GM18907 (cell line): Measurements from ENCODE around the gene MACF1.
"Not testable (repeated sequence)": the region's sequence is repeated elsewhere in the genome, so short reads cannot be mapped to it uniquely, and the experiment has no call there.

Source experiments
- ATAC-seq: cut with Tn5 transposase; IDR thresholded peaks from one replicate; pipeline ENCODE4 v1.9.1; 2021; ENCODE audit warnings: mild to moderate bottlenecking, moderate library complexity; ENCODE audit not compliant: unreplicated experiment

The MACF1 gene

DNA sequence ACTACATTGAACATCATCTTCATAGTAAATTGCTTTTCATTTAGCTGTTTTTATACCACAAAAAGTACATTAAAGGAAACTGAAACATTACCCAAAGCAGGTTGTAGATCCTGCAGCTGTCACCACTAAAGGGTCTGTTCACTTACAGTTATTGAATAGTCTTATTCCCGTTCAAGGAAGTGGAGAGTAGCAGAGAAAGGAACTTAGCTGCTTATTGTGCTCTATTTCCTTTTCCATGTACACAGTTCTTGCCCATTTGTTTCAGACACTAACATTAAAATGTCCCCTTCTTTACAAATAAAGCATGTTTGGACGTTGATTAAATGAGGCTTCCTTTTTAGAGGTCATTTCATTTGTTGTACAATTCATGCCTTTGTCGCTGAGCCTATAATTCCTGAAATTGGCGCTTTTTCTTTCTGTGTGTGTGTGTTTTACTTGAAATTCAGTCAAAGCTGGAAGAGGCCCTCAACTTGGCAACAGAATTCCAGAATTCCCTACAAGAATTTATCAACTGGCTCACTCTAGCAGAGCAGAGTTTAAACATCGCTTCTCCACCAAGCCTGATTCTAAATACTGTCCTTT is 242.6 kb downstream of the MACF1 start:
- no peak for ATAC-seq

DNA sequence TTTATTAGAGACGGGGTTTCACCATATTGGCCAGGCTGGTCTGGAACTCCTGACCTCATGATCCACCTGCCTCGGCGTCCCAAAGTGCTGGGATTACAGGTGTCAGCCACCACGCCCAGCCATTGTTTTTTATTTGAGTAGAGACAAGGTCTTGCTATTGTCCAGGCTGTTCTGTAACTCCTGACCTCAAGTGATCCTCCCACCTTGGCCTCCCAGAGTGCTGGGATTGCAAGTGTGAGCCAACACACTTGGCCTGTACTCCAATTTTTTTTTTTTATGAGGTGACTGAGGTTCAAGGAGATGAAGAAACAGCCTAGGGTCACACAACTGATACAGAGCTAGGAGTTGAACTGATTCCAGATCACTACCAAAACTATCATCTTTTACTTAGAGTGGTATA is 245.5 kb downstream of the MACF1 start:
- ATAC-seq, result not testable (repeated sequence)

DNA sequence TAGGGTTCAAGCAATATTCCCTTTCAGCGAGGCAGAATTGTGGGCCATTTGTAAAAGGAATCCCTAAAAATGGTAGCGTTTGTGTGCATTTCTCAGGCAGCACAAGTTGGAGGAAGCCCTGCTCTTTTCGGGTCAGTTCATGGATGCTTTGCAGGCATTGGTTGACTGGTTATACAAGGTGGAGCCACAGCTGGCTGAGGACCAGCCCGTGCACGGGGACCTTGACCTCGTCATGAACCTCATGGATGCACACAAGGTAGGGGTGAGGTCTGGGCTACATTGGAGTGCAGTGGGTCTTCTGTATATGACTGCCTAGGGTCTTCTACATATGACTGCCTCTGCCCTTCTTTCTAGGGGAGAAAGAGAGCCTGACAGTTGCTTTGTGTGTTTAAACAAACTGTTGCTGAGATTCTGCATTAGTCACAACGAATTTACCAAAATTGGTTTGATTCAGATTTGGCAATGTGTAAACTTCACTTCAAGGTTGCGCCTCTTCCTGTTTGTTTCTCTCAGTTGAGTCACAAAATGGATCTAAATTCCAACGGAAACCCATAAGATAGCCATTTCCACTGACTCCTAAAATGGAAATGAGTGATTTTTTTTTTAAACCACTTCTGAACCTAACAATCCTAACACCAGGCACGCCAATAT is 246.6 kb downstream of the MACF1 start:
- no peak for ATAC-seq

DNA sequence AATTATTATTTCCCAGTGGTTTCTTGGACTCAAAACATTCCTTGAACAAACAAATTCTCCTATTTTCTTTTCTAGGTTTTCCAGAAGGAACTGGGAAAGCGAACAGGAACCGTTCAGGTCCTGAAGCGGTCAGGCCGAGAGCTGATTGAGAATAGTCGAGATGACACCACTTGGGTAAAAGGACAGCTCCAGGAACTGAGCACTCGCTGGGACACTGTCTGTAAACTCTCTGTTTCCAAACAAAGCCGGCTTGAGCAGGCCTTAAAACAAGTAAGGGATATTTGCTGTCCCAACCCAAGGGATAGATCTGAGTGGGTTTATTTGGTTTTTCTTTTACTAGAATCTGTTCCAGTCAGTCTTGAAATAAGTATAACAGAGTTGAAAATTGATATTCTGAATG is 247.6 kb downstream of the MACF1 start:
- no peak for ATAC-seq

- no peak for ATAC-seq
Observed at GRCh38 chr1:39452540-39452939, 248.0 kb downstream of the MACF1 start.

- ATAC-seq, result no peak
Observed at GRCh38 chr1:39453603-39454002, 249.1 kb downstream of the MACF1 start.

DNA sequence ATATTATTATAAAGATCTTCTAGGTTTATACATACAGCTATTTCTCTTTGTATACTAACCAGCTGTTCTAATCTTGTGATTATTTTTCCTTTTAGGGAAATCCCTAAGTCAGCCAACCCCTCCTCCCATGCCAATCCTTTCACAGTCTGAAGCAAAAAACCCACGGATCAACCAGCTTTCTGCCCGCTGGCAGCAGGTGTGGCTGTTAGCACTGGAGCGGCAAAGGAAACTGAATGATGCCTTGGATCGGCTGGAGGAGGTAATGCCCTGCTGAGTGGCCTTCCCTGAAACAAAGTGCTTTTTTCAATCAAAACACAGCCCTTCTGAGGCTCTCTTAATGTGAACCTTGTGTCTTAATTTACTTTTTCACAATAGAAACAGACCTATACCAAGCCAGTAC is 254.5 kb downstream of the MACF1 start:
- ATAC-seq, result no peak

- ATAC-seq, result no peak
Observed at GRCh38 chr1:39462074-39462473, 257.6 kb downstream of the MACF1 start.

DNA sequence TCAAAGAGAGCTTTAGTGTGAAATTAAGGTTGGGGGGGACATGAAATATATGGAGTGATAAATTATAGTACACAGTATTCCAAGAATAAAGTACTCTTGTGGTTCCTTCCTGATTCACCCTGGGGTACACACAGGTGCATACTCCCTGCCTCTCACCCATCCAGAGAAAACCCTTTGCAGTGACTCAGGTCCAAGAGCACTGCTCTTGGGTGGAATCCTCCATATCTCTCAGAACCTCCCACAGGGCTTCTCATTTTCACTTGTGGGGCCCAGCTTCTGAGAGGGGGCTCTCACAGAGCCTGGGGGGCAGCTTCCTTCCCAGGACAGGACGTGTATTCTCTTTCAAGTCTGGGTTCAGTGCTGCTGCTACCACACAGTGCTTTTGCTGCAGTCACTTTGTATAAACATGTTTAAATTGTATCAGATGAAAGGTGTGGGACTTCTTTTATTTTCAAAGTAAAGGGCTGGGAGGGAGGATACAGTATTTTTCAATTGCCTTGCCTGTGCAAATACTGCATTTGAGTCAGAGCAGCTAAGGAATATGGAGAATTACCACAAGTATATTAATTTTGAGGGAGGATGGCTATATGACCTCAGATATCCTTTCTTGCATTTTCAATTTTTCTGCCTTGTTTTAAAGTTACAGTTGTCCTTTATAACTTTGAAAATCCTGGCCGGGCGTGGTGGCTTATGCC is 262.1 kb downstream of the MACF1 start:
- ATAC-seq, result no peak

DNA sequence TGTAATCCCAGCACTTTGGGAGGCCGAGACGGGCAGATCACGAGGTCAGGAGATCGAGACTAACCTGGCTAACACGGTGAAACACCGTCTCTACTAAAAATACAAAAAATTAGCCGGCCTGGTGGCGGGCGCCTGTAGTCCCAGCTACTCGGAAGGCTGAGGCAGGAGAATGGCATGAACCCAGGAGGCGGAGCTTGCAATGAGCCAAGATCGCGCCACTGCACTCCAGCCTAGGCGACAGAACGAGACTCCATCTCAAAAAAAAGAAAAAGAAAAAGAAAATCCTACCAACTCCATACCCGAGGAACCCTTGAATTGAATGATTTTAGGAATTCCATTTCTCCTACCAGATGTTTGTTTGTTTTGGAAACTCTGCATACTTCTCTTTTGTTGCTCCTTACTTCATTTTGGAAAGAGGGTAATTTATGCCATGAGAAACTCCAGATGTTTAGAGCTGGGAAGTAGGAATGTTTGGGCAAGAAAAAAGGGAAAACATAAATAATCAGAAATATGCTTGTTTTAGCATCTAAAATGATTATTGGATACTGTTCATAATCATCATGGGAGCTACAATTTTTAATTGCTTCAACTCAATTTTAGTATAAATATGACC is 262.7 kb downstream of the MACF1 start:
- not testable (repeated sequence) for ATAC-seq

GRCh38 chr1:39469150-39469549 is 264.7 kb downstream of the MACF1 start:
- ATAC-seq, result no peak

- no peak for ATAC-seq
Observed at GRCh38 chr1:39470040-39470439, 265.5 kb downstream of the MACF1 start.

DNA sequence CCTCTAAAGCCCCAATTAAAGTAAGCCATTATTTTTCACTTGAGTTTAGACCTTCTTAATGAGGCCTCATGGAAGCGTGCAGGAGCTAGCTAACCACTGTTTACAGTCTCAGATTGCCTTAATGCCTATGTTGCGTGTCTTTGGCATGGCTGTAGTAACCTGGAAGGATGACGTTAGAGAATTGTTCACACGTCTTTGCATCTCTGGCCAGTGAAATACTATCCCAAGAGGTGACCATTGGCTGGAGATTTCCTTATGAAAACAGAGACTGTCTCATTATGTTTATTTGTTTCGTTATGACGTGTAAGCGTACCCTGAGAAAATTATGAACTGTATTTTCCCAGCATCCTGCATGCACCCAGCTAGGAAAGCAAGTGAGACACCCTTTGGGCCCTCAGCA is 268.3 kb downstream of the MACF1 start:
- ATAC-seq, result no peak

- no peak for ATAC-seq
Observed at GRCh38 chr1:39473324-39473723, 268.8 kb downstream of the MACF1 start.

DNA sequence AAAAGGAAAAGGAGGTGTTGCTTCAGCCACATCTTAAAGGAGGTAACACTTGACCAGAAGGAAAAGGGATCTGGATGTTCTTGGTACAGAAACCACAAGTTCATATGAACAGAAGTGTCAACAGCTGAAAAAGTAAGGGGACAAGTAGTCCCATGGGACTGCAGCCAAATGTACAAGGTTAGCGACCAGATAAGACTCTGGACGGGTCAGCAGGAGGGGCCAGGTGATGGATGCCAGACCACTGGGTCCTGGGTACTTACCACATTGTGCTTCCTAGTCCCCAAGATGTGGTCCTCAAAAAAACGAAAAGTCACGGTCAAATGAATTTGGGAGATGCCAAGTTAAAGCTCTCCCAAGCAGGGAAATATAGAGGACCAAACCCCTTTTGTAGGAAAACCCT is 270.3 kb downstream of the MACF1 start:
- ATAC-seq, result no peak

DNA sequence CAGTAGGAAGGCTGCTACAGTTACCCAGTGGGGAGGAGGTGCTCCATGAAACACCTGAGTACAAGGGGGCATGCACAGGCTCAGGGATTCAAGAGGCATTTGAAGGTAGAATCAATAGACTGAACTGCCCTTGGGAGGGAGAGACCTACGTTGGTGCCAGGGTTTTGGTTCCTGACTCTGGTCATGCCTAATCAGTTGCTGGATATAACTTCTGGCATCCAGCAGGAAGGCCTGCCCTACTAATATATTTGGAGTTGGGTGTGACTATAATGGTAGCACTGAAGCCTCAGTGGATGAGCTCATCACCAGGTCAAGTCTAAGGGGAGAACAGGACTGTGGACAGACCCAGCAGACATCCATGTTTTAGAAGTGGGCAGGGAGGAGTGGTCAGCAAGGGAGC is 271.1 kb downstream of the MACF1 start:
- not testable (repeated sequence) for ATAC-seq

DNA sequence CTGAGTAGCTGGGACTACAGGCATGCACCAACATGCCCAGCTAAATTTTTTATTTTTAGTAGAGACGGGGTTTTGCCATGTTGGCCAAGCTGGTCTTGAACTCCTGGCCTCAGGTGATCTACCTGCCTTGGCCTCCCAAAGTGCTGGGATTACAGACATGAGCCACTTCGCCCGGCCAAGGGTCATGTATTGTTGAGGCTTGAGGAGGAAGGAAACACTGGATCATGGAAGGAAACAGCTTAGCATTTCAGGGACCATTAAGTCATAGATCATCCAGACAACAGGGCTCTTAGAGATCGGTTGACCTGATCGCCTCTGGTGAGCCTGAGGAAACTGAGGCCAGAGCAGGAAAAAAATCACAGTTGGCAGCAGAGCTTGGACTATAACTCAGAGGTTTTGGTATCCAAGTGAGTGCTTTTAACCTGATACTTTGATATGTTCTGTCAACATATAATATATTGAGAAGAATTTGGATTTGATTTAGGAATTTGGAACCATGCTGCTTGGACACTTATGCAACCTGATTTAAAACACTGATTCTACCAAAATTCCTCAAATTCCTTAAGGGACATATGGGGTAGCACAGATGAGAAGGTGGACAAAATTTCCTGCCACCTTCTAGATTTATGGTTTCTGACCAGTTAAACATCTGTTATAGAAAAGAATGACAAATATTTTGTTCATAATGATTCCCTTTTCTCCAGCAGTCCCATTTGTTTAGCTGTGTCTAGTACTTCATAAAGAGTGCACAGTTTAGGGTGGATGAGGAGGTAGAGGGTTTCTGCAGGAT is 273.8 kb downstream of the MACF1 start:
- no peak for ATAC-seq

GRCh38 chr1:39481289-39481688 is 276.8 kb downstream of the MACF1 start:
- ATAC-seq, result no peak

DNA sequence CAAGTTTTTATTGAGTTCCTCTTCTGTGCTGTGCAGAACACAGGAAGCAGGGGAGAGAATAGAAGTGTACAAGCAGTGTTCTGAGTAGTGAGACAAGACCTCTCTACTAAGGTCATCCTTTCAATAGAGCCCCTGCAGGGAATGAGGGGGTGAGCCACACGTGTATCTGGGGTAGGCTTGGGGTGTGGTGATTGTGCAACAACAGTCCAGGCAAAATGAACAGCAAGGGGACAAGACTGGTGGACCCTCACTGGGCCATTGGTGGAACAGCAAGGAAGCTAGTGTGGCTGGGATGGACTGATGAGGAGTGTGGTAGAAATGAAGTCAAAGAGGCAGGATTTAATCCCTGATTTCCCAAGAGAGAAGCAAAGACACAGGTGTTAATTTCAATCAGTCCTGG is 278.8 kb downstream of the MACF1 start:
- ATAC-seq, result no peak

GRCh38 chr1:39484564-39484963 is 280.1 kb downstream of the MACF1 start:
- no peak for ATAC-seq
